IMR-90 (cell line): ENCODE data around the gene OR52B2. TPM values are rescaled to one million over a fixed set of nuclear protein-coding genes. Genes with fewer than 3 reads are reported as not detected.
"Not testable (repeated sequence)": the region's sequence is repeated elsewhere in the genome, so short reads cannot be mapped to it uniquely, and the experiment has no call there.

Source experiments
- ATAC-seq: fragments of 200-7000 bp; cut with Tn5 transposase; 2 replicates; pipeline ENCODE4 v1.9.1; 2020; ENCODE audit warnings: low read depth, mild to moderate bottlenecking, moderate library complexity
- BruUV-seq: library from RNA; stranded (reverse); fragments of 400-500 nt; replicated peaks from 2 replicates; lab custom pipeline; 2021; lab: Mats Ljungman, UMichigan
- CTCF ChIA-PET: fragments of 300-600 bp; formaldehyde crosslinking; extraction: SDS; loops from one replicate; lab custom pipeline; 2021; ENCODE audit warnings: antibody characterized with exemption; lab: Yijun Ruan, JAX
- POLR2A ChIA-PET: fragments of 300-600 bp; sonication (Branson Sonifier 250); formaldehyde crosslinking; loops from one replicate; lab custom pipeline; 2022; ENCODE audit warnings: antibody characterized with exemption; ENCODE audit not compliant: unreplicated experiment; lab: Charles Lee
- DNase-seq: peaks from one replicate; pipeline ENCODE4 v3.0.0; 2013
- H2AFZ ChIP-seq: replicated peaks from 2 replicates; pipeline ENCODE3; 2013; ENCODE audit warnings: low read length, mild to moderate bottlenecking; ENCODE audit not compliant: poor library complexity
- H2AK5ac ChIP-seq: 2 replicates; pipeline ENCODE4 v1.6.1; 2013; ENCODE audit warnings: low read depth, low read length, inconsistent platforms
- H2AK9ac ChIP-seq: replicated peaks from 2 replicates; pipeline ENCODE3; 2013; ENCODE audit warnings: mild to moderate bottlenecking, low read depth, low read length, moderate library complexity; ENCODE audit not compliant: poor library complexity
- H2BK120ac ChIP-seq: 2 replicates; pipeline ENCODE4 v1.6.1; 2013; ENCODE audit warnings: low read depth, low read length, inconsistent platforms
- H2BK15ac ChIP-seq: 3 replicates; pipeline ENCODE4 v1.6.1; 2013; ENCODE audit warnings: low read depth, low read length, inconsistent platforms
- H2BK20ac ChIP-seq: 2 replicates; pipeline ENCODE4 v1.6.1; 2013; ENCODE audit warnings: low read depth, mild to moderate bottlenecking, inconsistent platforms, low read length, moderate library complexity
- H2BK5ac ChIP-seq: 2 replicates; pipeline ENCODE4 v1.6.1; 2013; ENCODE audit warnings: mild to moderate bottlenecking, low read depth, low read length, inconsistent platforms; ENCODE audit not compliant: poor library complexity, severe bottlenecking
- H3K14ac ChIP-seq: replicated peaks from 2 replicates; pipeline ENCODE4 v1.6.1; 2013; ENCODE audit warnings: low read depth, low read length, inconsistent platforms
- H3K18ac ChIP-seq: 2 replicates; pipeline ENCODE4 v1.6.1; 2013; ENCODE audit warnings: low read depth, low read length, control low read depth
- H3K23ac ChIP-seq: 2 replicates; pipeline ENCODE4 v1.6.1; 2013; ENCODE audit warnings: low read depth, low read length, inconsistent platforms
- H3K27ac ChIP-seq: 2 replicates; pipeline ENCODE4 v1.5.1; 2013; ENCODE audit warnings: mild to moderate bottlenecking, control low read depth, low read length; ENCODE audit not compliant: insufficient read depth
- H3K27me3 ChIP-seq: 2 replicates; pipeline ENCODE4 v1.6.1; 2013; ENCODE audit warnings: low read length; ENCODE audit not compliant: control insufficient read depth, insufficient read depth
- H3K36me3 ChIP-seq: 2 replicates; pipeline ENCODE4 v1.6.1; 2013; ENCODE audit warnings: low read length, mixed read lengths; ENCODE audit not compliant: control insufficient read depth, insufficient read depth
- H3K4ac ChIP-seq: 2 replicates; pipeline ENCODE4 v1.6.1; 2013; ENCODE audit warnings: low read depth, low read length, inconsistent platforms
- H3K4me1 ChIP-seq: 2 replicates; pipeline ENCODE4 v1.6.1; 2013; ENCODE audit warnings: low read length, mixed read lengths; ENCODE audit not compliant: control insufficient read depth, insufficient read depth
- H3K4me2 ChIP-seq: 2 replicates; pipeline ENCODE4 v1.6.1; 2013; ENCODE audit warnings: low read depth, mild to moderate bottlenecking, control low read depth, low read length, moderate library complexity
- H3K4me3 ChIP-seq: 2 replicates; pipeline ENCODE4 v1.5.1; 2013; ENCODE audit warnings: low read depth, mild to moderate bottlenecking, control low read depth, low read length, moderate library complexity; ENCODE audit not compliant: insufficient read depth
- H3K56ac ChIP-seq: 2 replicates; pipeline ENCODE4 v1.6.1; 2013; ENCODE audit warnings: low read length, inconsistent platforms; ENCODE audit not compliant: insufficient read depth; ENCODE audit errors: extremely low read depth
- H3K79me1 ChIP-seq, 2 experiments: 2 replicates each; pipeline ENCODE4 v1.6.1; 2013; ENCODE audit warnings: low read length in 2 of 2, inconsistent platforms in 1 of 2, low read depth in 1 of 2
- H3K9ac ChIP-seq: 2 replicates; pipeline ENCODE4 v1.6.1; 2013; ENCODE audit warnings: low read depth, low read length, control low read depth
- H3K9me1 ChIP-seq: 2 replicates; pipeline ENCODE4 v1.6.1; 2013; ENCODE audit warnings: low read length, inconsistent platforms; ENCODE audit not compliant: insufficient read depth
- H3K9me3 ChIP-seq: 2 replicates; pipeline ENCODE4 v1.6.1; 2013; ENCODE audit warnings: low read length; ENCODE audit not compliant: control insufficient read depth, insufficient read depth
- H4K20me1 ChIP-seq: 2 replicates; pipeline ENCODE4 v1.6.1; 2013; ENCODE audit warnings: low read length, inconsistent platforms; ENCODE audit not compliant: insufficient read depth
- H4K5ac ChIP-seq: 2 replicates; pipeline ENCODE4 v1.6.1; 2013; ENCODE audit warnings: mild to moderate bottlenecking, low read depth, low read length, control low read depth
- H4K8ac ChIP-seq, 2 experiments: 2 replicates each; pipeline ENCODE4 v1.6.1; 2013; ENCODE audit warnings: low read depth in 2 of 2, low read length in 2 of 2, control low read depth in 1 of 2, inconsistent platforms in 1 of 2
- H4K91ac ChIP-seq: 2 replicates; pipeline ENCODE4 v1.6.1; 2013; ENCODE audit warnings: low read depth, low read length, inconsistent platforms; ENCODE audit not compliant: insufficient read depth
- WGBS, 2 experiments: methylation state at CpG; one replicate each; pipeline versions ENCODE4 v1.1.5 to v1.1.7; 2013; ENCODE audit warnings: missing lambda C conversion rate in 2 of 2; ENCODE audit not compliant: insufficient read length in 1 of 2; ENCODE audit errors: extremely low coverage in 2 of 2; 5-methylcytosine and 5-hydroxymethylcytosine counted together
- dilution Hi-C: fragments of 300-500 bp; cut with HindIII; formaldehyde crosslinking; loops from one replicate; pipeline ENCODE4 v1.14.3; 2018; ENCODE audit warnings: low sequenced_read_pairs; ENCODE audit not compliant: unreplicated experiment
- in situ Hi-C: fragments of 300-500 bp; cut with MboI; formaldehyde crosslinking; loops from 3 replicates; pipeline ENCODE4 v1.14.3; 2019; ENCODE audit warnings: low sequenced_read_pairs, inconsistent platforms, mixed read lengths
- intact Hi-C: fragments of 100-400 bp; cut with micrococcal nuclease; formaldehyde crosslinking; loops from 2 replicates; pipeline ENCODE4 v1.10.0; 2022
- polyA plus RNA-seq, 3 experiments: library from polyadenylated mRNA; depleted of rRNA; stranded (reverse); fragments of >200 nt; gene quantifications; 2 replicates each; pipeline ENCODE4 v1.2.3, GENCODE V29; 2012; ENCODE audit warnings: low replicate concordance in 1 of 3
- total RNA-seq: library from RNA; depleted of rRNA; stranded (reverse); fragments of >200 nt; gene quantifications from 2 replicates; pipeline ENCODE4 v1.2.3, GENCODE V29; 2012

OR52B2 gene
- total and polyA plus RNA-seq, 2 of the 4 experiments (the other 2 are of a cell fraction): not detected

DNA sequence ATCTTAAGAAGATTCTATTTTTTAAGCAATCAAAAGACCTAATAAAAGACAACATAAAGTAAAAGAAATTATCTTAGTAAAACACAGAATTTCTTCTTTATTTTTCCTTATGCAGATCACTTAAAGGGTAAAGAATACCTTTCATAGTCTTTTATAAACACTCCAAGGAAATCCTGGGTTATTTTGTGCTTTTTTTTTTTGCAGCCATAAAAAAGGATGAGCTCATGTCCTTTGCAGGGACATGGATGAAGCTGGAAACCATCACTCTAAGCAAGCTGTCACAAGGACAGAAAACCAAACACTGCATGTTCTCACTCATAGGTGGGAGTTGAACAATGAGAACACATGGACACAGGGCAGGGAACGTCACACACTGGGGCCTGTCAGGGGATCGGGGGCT, 34.2 kb downstream of the OR52B2 start:
- H2AK5ac ChIP-seq, H3K56ac ChIP-seq, H3K18ac ChIP-seq, H3K79me1 ChIP-seq, H2BK15ac ChIP-seq, H4K91ac ChIP-seq, ATAC-seq, in situ Hi-C loops, H2BK20ac ChIP-seq, BruUV-seq, H3K27me3 ChIP-seq, H3K4me3 ChIP-seq, H4K8ac ChIP-seq, H3K4me1 ChIP-seq, H3K4ac ChIP-seq, POLR2A ChIA-PET, H3K4me2 ChIP-seq, H2AFZ ChIP-seq, H3K14ac ChIP-seq, H2AK9ac ChIP-seq, DNase-seq, H4K20me1 ChIP-seq, H3K9me3 ChIP-seq, H2BK5ac ChIP-seq, H2BK120ac ChIP-seq, dilution Hi-C loops, H3K36me3 ChIP-seq, H4K5ac ChIP-seq, H3K9ac ChIP-seq, CTCF ChIA-PET, H3K23ac ChIP-seq, H3K9me1 ChIP-seq, intact Hi-C loops, H3K27ac ChIP-seq: not testable (repeated sequence)
- no CpG with 5 or more reads among the region's 2 CpGs for WGBS, 2 experiments
